ENCODE data around the gene ALDH18A1. TPM values are rescaled to one million over a fixed set of nuclear protein-coding genes. Genes with fewer than 3 reads are reported as not detected.

Gene ALDH18A1
- total RNA-seq, 1 experiment from 2014 or later: 89.3 TPM

DNA sequence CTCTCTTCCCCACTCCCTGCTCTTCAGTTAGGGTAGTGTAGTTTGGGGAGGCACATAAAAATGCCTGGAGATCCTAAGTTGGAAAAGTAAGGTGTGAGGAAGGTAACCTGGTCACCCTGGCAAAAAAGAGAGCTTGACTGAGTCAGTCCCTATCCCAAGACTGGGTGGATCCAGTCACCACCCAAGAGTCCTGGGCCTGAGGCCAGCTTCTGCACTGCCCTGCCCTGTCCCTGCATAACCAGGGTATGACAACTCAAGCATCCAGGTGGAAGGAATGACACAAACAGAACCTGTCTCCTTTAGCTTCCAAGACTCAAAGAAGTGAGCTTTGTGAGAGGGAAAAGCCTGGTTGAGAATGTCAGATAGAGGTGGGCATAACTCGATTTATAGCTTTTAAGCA is 68.5 kb downstream of the ALDH18A1 start:
- no peak for DNase-seq (ENCODE audit: low read depth)

DNA sequence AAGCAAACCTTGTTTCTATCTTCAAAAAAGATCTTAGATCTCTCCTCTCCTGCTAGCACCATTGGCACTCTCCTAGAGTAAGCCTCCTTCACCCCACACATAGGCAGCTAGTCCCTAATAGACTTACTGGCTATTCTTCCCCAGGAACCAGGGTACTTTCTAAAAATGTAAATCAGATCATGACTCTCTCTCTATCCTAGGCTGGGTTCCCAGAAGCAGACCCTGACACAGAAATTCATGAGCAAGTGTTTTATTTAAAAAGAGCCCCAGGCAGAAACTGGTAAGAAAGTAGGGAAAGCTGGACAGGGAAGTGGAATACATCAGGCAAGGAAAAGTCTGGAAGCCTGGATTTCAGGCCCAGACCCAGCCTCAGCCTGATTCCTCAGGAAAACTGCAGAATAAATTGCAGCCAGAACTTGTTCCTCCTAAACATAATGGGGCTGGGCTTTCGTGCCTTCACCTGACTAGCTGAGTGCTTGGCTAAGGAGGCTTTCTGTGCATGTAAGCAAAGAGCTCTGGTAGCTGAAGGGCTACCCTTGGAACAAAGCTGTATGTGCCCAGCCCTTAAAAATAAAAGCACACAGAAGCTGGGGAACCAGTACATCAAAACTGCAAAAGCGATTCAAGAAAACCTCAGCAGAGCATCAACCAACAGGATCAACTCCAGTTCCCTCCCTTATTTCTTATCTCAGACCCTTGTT is 76.5 kb downstream of the ALDH18A1 start:
- no peak for DNase-seq (ENCODE audit: low read depth)

DNA sequence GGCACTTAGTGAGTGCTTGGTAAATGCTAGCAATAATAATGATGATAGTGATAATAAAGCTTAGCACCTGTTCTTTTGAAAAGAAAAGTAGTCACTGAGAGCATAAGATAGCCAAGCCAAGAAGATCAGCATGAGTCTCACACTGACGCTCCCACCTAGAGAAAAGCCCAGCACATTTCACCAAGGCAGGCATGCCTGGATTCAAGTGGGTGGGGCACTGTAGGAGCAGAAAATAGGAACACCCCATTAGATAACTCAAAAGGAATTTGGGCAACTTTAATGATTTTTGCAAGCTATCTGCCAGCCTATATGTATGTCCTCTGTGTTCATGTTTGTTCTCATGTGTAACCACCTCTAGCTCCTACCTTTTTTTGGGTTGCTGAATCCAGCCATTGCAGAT is 77.2 kb downstream of the ALDH18A1 start:
- no peak for DNase-seq (ENCODE audit: low read depth)

DNA sequence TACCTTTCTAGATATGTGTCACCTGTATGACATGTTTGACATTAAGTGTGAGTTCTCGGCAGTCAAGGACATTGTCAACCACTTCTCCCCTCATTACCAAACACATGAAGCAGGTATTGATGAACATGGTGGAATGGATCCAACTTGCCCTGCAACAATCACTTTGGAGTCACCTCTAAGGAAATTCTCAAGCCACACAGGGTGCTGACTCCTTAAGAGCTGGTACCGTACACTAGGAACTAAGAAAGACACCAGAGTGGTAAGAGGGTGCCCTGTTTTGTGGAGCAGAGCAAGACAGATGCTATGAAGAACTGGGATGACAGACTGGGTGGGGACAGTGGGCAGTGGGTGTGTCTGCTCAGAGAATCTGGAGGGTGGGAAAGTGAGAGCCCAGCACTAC is 77.9 kb downstream of the ALDH18A1 start:
- no peak for DNase-seq (ENCODE audit: low read depth)

DNA sequence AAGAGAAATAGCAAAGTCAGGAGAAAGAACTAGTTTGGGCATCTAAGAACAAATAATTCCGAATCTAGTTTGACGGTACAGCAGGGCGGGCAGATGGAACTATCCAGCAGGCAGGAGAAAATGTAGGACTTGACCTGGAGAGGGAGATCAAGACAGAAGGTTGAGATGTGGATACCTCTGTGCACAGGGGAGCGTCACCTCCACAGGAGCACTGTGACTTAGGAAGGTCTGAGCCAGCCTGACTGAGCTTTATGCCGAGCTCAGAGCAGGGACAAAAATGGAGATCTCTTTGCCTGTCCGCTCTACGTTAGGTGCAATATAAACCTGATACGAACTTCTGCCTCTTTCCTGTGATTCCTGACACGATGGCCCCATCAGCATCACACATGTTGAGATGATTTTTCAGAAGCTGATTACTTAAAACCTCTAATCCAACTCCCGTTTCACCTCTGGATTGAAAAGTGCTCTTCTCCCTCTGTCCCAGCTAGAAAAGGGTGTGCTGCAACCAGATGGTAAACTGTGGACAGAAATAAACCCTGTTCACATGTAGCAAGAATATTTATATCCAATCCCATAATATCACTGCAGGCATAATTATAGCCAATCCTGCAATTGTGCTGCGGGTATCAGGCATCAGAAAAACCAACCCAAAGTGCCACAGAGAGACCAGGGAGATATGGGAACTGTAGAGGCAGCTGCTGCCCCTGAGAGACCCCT is 81.7 kb downstream of the ALDH18A1 start:
- DNase-seq (ENCODE audit: low read depth): no peak

DNA sequence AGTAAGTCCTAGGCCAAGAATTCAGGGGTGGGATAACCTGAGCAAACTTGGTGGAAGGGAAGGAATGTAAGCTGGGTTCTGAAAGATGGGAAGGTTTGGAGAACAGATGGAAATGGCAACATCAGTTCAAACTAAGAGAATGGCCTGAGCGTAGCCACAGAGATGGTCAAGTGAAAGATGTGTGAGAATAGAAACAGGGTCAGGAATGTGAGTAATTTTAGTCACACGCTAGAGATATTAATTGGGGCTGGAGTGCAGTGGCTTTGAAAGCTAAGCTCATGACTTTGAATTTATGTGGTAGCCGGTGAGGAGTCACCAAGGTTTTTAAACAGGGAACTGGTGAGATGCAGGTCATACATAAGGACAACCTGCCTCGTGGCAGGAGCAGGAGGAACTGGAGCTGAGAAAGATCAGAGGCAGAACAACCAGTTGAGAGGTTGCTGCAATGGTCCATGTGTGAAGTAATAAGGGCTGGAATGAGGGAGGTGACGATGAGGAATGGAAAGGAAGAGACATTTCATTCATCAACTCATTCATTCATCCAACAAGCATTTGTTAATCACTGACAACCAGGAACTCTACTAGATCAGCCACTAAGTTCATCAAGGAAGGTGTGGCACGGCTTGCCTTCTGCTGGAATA is 82.4 kb downstream of the ALDH18A1 start:
- DNase-seq (ENCODE audit: low read depth): no peak

DNA sequence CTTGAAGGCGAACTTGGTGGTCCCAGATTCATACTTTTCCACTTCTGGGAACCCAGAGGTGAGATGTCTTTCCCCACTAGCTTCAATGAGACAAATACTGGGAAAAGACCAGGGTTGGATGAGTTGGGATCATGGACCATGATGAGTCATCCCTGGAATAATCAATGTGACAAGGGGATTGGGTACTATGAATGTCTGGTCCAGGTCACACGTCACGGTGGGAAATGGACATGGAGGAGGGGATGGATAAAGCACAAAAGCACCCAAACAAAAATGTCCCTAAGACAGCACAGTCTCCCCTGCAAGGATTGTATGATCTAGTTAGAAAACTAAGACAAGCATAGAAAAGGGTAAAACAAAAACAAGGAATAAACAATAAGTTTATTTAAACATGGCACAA is 83.0 kb downstream of the ALDH18A1 start:
- DNase-seq (ENCODE audit: low read depth): no peak

DNA sequence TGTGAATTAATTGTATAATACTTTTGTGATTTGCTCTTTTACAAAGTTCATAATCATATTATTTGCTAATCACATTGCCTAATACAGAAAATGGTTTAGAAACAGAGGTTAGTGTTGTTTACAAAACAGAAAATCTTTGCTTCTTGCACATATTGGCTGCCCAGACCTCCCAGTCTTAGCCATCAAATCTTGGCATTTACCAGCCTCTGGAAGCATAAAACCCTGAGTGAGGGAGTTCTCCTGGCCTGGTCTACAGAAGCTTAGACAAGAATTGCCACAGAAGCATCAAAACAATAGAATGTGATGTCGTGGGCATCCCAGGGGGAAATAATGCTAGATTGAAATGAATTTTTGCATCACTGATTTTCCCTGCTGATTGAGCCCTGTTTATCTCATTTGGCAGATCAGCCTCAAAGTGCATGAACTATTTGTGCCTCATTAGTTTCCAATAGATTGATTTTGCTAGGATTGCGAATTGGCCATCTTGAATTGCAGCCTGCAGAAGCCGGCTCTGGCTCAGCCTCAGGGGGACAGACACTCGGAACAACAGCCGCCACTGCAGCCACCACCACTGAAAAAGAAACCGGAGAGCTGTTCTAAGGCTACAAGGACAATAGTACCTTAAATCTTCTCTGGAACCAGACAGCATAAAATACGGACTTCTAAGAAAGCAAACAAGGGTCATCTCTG is 84.2 kb downstream of the ALDH18A1 start:
- DNase-seq (ENCODE audit: low read depth): no peak

DNA sequence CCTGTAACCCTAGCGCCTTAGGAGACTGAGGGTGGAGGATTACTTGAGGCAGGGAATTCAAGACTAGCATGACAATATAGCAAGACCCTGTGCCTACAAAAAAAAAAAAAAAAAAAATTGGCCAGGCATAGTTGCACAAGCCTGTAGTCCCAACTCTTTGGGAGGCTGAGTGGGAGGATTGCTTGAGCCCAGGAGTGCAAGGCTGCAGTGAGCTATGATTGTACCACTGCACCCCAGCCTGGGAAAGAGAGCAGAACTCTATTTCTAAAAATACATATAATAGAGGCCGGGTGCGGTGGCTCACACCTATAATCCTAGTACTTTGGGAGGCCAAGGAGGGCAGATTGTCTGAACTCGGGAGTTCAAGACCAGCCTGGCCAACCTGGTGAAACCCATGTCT is 85.1 kb downstream of the ALDH18A1 start:
- DNase-seq (ENCODE audit: low read depth): no peak

DNA sequence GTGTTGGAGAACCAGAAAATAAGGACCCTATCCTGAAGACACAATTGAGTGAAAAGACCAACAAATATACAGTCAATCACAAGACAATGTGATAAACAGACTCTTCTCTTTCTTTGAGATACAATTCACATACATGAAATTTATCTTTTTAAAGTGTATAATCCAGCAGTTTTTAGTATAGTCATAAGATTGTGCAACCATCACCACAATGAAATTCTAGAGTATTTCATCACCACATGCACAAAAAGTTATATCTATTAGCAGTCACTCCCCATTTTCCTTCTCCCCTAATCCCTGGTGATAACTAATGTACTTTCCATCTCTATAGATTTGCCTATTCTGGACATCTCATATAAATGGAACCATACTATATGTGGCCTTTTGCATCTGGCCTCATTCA is 87.1 kb downstream of the ALDH18A1 start:
- no peak for DNase-seq (ENCODE audit: low read depth)

DNA sequence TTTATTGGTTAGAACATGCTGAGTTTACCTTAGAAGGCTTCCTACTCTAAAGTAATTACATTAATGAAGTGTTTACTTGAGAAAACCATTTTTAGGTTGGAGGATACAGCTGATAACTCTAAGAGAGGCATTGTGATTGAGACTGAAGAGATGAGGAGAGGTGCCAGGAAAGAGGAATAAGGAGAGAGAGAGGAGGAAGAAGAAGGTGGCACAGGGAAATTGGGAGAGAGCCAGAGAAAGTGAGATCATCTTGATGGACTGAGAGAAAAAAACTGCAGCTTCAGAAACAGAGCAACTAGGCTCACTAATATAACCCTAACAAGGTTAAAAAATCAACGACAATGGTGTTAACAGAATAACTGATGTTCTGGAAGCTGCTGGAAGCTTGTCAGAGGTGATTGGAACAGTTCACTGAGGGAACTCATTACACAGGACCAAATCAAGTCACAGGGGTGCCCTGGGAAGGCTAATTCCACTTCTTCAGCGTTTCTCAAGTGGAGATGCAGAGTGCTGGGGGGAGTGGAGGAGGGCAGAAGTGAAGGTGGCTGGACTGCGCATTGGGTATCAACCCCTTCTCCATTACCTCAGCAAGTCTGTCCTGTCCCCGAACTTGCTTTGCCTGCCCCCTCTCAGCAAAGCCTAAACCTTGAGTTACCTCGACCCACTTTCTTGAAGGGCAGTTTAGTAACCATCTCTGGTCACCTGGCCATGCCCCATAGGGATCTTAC is 88.4 kb downstream of the ALDH18A1 start:
- peak; percentile 50 for DNase-seq (ENCODE audit: low read depth)

DNA sequence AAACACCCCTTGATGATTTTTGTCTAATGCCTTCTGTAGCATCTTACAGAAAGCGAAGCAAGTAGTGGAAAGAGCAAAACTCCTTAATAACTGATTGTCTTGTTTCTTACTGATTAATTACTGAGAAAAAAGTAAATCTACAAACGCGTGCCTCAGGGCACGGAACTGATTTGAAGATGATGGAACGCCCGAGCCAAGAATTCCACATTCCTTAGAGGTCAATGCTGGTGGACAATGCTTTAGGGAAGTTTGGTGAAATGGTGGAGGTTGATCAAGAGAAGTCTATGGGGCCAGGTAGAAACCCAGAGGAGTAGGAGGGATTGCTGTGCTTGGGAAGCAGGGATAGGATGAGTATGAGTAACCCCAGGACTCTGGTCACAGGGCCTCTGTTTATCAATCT is 90.4 kb downstream of the ALDH18A1 start:
- DNase-seq (ENCODE audit: low read depth): no peak

DNA sequence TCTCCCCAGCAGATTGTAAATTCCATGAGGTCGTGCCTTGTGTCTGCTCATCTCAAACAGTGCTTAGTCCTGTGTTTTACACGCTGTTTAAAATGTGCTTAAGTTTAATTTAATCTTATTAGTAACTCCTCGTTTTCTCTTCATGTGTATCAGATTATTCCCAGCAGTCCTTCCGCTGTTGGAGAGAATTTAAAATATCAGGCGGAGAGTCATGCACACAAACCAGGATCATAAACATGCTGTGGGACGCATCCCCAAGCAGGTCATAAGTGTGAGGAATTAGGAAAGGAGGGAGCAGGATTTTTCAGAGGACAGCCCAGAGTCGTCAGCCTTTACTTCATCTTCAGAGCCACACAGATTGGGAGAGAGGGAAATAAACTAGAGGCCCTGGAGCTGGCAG is 91.2 kb downstream of the ALDH18A1 start:
- DNase-seq (ENCODE audit: low read depth): no peak

DNA sequence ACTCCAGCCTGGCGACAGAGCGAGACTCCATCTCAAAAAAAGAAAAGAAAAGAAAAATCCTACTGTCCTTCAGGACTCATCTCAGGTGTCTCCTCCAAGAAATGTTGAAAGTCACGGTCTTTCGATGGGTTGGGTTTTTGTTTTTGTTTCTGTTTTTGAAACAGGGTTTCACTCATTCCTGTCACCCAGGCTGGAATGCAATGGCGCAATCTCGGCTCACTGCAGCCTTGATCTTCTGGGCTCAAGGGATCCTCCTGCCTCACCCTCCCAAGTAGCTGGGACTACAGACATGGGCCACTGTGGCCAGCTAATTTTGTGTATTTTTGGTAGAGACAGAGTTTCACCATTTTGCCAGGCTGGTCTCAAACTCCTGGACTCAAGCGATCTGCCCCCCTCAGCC is 92.2 kb downstream of the ALDH18A1 start:
- no peak for DNase-seq (ENCODE audit: low read depth)

DNA sequence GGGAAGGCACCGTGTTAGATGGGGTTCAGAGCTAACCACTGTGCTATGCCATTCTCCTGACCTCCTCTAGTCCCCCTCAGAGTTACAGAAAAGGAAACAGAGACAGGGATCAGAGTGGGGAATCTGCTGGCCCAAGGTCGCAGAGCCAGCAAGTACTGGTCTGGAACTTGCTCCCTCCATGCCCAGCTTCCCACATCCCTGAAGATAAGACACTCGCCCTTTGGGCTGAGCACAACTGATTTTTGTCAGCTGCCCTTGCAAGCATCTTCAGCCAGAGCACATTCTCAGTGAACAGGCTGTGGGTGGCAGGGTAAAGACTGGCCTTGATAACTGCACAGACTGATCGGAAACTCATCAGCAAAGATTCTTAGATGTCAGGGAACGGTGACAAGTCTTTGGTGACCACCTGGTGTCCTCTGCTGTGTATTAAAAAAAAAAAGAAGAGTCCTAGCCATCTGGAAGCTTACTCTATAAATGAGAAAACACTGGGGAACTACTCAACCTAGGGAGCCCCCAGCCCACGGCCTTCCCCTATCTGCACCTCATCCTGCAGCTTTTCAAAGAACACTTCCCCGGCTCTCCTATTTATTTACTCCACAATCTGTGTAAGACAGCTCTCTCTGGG is 94.1 kb downstream of the ALDH18A1 start:
- no peak for DNase-seq (ENCODE audit: low read depth)

DNA sequence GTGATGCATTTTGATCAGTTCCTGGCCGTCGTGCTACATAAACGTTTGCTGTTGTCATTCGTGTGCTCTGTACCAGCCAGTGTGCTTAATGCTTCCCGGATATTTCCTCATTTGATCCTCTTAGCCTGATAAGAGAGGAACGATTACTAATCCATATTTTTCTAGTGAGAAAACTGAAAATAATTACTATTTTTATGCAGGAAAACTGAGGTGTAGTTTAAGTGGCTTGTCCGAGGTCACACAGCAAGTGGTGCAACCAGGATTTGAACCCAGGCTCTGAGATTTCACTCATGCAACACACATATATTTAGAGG is 94.7 kb downstream of the ALDH18A1 start:
- no peak for DNase-seq (ENCODE audit: low read depth)

DNA sequence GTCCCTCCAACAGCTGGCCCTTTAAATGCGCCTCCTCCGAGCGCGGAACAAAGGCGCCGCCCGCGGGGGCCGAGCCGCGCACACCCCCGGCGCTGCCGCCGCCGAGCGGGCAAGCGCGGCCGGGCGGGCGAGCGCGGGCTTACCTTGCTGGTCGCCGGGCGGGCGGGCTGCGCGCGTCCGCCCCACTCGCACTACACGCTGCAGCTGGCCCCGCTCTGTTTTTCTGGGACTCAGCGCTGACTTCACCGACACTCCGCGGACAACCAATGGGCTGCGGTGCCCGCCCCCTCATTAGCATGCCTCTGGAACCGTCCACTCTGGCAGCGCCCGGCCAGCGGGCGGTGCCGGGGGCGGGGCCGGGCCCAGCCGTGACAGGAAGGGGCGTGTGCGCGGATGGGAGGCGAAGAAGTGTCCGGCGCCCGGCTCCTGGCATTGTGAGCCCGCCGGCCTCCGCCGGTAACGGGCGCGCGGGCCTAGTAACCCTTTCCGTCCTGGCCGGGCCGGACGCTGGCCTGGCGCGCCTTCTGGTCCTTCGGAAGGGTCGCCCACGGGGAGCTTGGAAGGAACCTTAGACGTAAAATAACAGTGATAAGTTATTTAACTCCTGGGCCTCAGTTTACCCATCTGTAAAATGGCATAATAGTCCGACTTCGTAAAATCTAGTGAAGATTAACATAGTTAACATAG is 95.2 kb downstream of the ALDH18A1 start, which contains the start of gene SORBS1:
TSS of gene SORBS1 (minus strand) at position 195 of the 687 bp plus-strand sequence. CDS start 120,236 bp downstream, outside the sequence.
- peak; percentile 95 for DNase-seq (ENCODE audit: low read depth)

DNA sequence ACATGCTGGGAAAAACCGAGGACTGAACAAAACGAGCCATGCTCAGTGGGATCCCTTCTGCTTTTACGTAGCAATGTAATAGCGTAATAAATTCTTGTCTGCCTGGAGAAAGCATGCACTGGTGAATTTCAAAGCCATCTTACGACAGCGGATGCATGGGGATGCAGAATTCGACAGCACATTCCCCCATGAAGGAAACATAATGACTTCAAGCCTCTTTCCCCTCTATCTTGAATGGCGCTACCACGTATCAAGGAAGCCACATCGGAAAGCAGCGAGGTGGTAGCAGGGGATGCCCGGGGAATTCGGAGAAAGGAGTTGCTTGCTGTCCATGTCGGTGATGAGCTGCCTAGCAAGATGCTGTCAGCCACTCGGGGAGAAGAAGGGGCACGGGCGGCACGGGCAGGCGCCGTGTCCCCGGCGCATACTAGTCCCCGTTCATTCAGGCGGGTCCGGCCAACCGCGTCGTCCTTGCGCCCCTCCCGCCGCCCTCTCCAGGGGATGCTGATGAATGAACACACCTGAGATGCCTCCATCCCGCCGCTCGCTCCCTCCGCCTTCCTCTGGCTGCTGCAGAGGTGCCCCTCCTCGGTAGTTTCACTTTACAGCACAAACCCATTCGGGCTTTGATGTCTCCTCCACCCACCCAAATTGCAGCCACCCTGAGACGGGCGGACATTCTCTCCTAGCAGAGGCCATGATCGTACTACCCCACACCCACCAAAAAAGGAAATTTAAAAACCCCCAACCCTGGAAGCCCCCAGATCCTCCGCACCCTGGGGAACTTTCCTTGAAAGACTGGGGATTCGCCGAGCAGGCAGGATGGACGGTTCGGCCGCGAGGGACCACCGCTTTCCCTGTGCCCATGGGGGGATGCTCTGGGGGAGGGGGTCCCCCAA is 96.0 kb downstream of the ALDH18A1 start:
- DNase-seq (ENCODE audit: low read depth): peak; percentile 5

DNA sequence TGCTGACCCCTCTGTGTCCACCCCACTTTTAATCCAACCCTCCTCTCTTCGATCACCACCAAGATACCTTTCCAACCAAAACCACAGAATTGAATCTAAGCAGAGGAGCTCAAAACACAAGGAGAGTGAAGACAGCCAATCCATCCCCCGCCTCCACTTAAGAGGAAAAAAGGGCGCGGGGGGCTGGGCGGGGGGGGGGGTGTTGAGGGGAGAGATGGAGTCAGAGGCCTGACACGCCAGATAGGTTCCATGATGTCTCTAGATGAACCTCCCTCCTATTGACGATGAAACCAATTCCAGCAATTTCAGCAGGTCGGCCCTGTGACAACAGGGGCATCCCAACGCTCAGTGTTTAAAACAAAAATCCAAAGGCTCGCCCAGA is 96.6 kb downstream of the ALDH18A1 start:
- DNase-seq (ENCODE audit: low read depth): no peak

All from HT1080 (cell line).